SK-N-SH treated with all-trans-retinoic acid at 6 μM for 48 hours (cell line): ENCODE results near the gene SMARCAL1.
A peak's percentile ranks its signal among the peaks of the same experiment; 100 is the strongest.

Experiments
- ATAC-seq: fragments of 200-7000 bp; cut with Tn5 transposase; 3 replicates; pipeline ENCODE4 v1.9.1; 2020; ENCODE audit warnings: mild to moderate bottlenecking, moderate library complexity
- ARNTL ChIP-seq: fragments of 450-650 bp; formaldehyde crosslinking; IDR thresholded peaks from 2 replicates; pipeline ENCODE4 v1.5.0; 2020; ENCODE audit warnings: low read depth, mild to moderate bottlenecking, moderate library complexity, borderline replicate concordance
- BACH2 ChIP-seq: fragments of 250-450 bp; sonication (Bioruptor Pico); IDR thresholded peaks from 2 replicates; pipeline ENCODE4 v1.9.0; 2021; ENCODE audit warnings: mild to moderate bottlenecking, borderline replicate concordance
- CREB5 ChIP-seq: fragments of 250-450 bp; sonication (Bioruptor Pico); IDR thresholded peaks from 2 replicates; pipeline ENCODE4 v1.5.1; 2020; ENCODE audit warnings: low read depth, mild to moderate bottlenecking, moderate library complexity
- CSDC2 ChIP-seq: fragments of 250-450 bp; sonication (Bioruptor Pico); IDR thresholded peaks from 2 replicates; pipeline ENCODE4 v1.5.0; 2020; ENCODE audit warnings: mild to moderate bottlenecking, moderate library complexity
- GLIS3 ChIP-seq: fragments of 250-450 bp; sonication (Bioruptor Pico); IDR thresholded peaks from 2 replicates; pipeline ENCODE4 v1.5.0; 2020; ENCODE audit warnings: mild to moderate bottlenecking, moderate library complexity
- ISL1 ChIP-seq: fragments of 250-450 bp; sonication (Bioruptor Pico); IDR thresholded peaks from 2 replicates; pipeline ENCODE4 v2.1.2; 2022; ENCODE audit warnings: mild to moderate bottlenecking, moderate library complexity
- PATZ1 ChIP-seq: fragments of 250-450 bp; sonication (Bioruptor Pico); IDR thresholded peaks from 2 replicates; pipeline ENCODE4 v1.8.0; 2020; ENCODE audit warnings: mild to moderate bottlenecking, moderate library complexity, borderline replicate concordance
- POU6F1 ChIP-seq: fragments of 250-450 bp; sonication (Bioruptor Pico); IDR thresholded peaks from 2 replicates; pipeline ENCODE4 v1.8.0; 2021; ENCODE audit warnings: low read depth, mild to moderate bottlenecking, moderate library complexity, borderline replicate concordance
- PPARA ChIP-seq: fragments of 250-450 bp; sonication (Bioruptor Pico); IDR thresholded peaks from 2 replicates; pipeline ENCODE4 v1.5.0; 2020; ENCODE audit warnings: mild to moderate bottlenecking, borderline replicate concordance
- SNAI2 ChIP-seq: fragments of 250-450 bp; sonication (Bioruptor Pico); IDR thresholded peaks from 2 replicates; pipeline ENCODE4 v1.5.0; 2020; ENCODE audit warnings: mild to moderate bottlenecking, moderate library complexity
- TOX ChIP-seq: fragments of 250-450 bp; sonication (Bioruptor Pico); IDR thresholded peaks from 2 replicates; pipeline ENCODE4 v1.8.0; 2021; ENCODE audit warnings: mild to moderate bottlenecking, moderate library complexity, borderline replicate concordance
- ZNF565 ChIP-seq: fragments of 450-650 bp; formaldehyde crosslinking; conservative IDR thresholded peaks from 2 replicates; pipeline ENCODE4 v1.5.0; 2020; ENCODE audit warnings: low read depth, mild to moderate bottlenecking, moderate library complexity
- ZNF70 ChIP-seq: fragments of 450-650 bp; formaldehyde crosslinking; IDR thresholded peaks from 2 replicates; pipeline ENCODE4 v1.5.0; 2020; ENCODE audit warnings: mild to moderate bottlenecking, moderate library complexity
- ZNF8 ChIP-seq: fragments of 450-650 bp; formaldehyde crosslinking; IDR thresholded peaks from 2 replicates; pipeline ENCODE4 v1.5.0; 2020; ENCODE audit warnings: mild to moderate bottlenecking, moderate library complexity
- TF ChIP-seq, protein P1 (sequence below): fragments of 250-450 bp; sonication (Bioruptor Pico); IDR thresholded peaks from 2 replicates; pipeline ENCODE4 v1.5.1; 2021; ENCODE audit warnings: mild to moderate bottlenecking, moderate library complexity
- TF ChIP-seq, protein P2 (sequence below): fragments of 250-450 bp; sonication (Bioruptor Pico); IDR thresholded peaks from 2 replicates; pipeline ENCODE4 v1.5.0; 2020; ENCODE audit warnings: mild to moderate bottlenecking, moderate library complexity

The SMARCAL1 gene

DNA sequence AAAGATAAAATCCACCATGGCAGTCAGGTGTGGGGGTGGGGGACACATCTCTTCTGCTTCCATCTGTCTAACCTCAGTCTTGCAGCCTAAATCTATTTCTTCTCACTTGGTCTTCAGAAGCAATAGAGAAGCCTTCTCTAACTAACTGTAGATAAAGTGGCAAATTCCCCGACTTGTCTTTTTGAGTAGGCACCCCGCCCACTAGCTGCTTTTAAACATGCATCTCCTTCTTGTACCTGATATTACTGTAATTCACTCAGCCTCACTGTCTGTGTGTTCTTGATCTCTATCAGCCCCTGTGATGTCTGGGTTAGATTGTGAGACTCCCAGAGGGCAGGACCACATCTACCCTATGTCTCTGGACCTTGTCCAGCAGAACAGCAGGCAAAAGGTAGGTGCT lies 46.8 kb upstream of the SMARCAL1 start:
- ATAC-seq, result no peak
- TF ChIP-seq TOX (CRISPR knock-in tag), result no peak
- TF ChIP-seq PATZ1 (CRISPR knock-in tag), result no peak

DNA sequence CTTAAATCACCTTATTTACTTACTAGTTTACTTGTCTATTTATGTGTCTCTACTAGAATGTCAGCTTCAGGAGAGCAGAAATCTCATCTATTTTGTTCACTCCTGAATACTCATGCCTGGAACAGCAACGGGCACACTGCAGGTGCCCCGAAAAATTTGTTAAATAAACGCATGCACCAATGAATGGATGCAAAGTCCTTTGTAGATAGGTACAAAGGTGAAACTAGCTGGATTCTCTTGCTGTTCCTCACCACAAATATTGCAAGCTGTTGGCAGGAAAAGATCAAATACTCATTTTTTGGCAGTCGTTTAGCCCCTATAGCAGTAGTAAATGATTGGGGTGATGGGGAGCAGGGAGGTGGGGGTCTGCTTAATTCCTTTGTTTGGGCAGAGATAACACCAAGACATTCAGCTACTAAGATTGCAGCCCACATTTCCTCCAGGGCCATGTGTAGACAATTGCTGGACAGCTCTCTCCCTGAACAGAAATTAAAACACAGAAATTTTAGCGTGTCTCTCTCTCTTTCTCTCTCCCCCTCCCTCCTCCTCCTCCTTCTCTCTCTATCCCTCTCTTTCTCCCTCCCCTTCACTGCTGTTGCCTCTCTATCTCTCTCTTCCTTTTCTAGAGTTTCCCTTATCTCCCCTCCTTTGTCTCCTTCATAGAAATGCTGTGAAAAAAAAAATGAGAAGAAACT lies 45.4 kb upstream of the SMARCAL1 start:
- TF ChIP-seq, protein P1, sequence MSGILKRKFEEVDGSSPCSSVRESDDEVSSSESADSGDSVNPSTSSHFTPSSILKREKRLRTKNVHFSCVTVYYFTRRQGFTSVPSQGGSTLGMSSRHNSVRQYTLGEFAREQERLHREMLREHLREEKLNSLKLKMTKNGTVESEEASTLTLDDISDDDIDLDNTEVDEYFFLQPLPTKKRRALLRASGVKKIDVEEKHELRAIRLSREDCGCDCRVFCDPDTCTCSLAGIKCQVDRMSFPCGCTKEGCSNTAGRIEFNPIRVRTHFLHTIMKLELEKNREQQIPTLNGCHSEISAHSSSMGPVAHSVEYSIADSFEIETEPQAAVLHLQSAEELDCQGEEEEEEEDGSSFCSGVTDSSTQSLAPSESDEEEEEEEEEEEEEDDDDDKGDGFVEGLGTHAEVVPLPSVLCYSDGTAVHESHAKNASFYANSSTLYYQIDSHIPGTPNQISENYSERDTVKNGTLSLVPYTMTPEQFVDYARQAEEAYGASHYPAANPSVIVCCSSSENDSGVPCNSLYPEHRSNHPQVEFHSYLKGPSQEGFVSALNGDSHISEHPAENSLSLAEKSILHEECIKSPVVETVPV, result no peak
- TF ChIP-seq PPARA (no peak), TOX (CRISPR knock-in tag) (no peak), BACH2 (CRISPR knock-in tag) (no peak), ZNF70 (CRISPR knock-in tag) (no peak)
- peak; percentile 17; the same call in 1 of the 3 replicates for ATAC-seq

DNA sequence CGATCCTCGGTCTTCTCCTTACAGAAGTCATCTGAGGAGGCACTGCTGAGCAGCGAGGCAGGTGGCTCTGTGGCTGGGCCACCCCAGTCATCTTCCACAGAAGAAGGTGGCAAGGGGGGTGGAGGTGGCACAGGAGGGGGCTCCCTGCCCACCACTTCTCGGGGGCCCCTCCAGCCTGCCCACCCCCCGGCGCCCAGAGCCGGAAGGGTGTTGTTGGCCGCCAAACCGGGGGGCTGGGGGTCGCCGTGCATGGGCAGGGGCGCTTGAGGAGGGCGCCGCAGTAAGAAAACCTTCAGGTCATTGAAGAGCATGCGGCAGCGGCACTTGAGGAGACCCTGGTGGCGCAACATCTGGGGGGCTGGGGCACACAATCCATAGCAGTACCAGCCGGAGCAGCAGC lies 42.5 kb upstream of the SMARCAL1 start:
- TF ChIP-seq ZNF8 (CRISPR knock-in tag) (no peak), SNAI2 (no peak), ZNF565 (CRISPR knock-in tag) (no peak), BACH2 (CRISPR knock-in tag) (no peak), PPARA (no peak), ARNTL (CRISPR knock-in tag) (no peak), ISL1 (CRISPR knock-in tag) (no peak), TOX (CRISPR knock-in tag) (no peak), POU6F1 (CRISPR knock-in tag) (no peak), CSDC2 (CRISPR knock-in tag) (no peak), CREB5 (CRISPR knock-in tag) (no peak), ZNF70 (CRISPR knock-in tag) (no peak), GLIS3 (CRISPR knock-in tag) (no peak)
- TF ChIP-seq, protein P1, result no peak
- TF ChIP-seq, protein P2, sequence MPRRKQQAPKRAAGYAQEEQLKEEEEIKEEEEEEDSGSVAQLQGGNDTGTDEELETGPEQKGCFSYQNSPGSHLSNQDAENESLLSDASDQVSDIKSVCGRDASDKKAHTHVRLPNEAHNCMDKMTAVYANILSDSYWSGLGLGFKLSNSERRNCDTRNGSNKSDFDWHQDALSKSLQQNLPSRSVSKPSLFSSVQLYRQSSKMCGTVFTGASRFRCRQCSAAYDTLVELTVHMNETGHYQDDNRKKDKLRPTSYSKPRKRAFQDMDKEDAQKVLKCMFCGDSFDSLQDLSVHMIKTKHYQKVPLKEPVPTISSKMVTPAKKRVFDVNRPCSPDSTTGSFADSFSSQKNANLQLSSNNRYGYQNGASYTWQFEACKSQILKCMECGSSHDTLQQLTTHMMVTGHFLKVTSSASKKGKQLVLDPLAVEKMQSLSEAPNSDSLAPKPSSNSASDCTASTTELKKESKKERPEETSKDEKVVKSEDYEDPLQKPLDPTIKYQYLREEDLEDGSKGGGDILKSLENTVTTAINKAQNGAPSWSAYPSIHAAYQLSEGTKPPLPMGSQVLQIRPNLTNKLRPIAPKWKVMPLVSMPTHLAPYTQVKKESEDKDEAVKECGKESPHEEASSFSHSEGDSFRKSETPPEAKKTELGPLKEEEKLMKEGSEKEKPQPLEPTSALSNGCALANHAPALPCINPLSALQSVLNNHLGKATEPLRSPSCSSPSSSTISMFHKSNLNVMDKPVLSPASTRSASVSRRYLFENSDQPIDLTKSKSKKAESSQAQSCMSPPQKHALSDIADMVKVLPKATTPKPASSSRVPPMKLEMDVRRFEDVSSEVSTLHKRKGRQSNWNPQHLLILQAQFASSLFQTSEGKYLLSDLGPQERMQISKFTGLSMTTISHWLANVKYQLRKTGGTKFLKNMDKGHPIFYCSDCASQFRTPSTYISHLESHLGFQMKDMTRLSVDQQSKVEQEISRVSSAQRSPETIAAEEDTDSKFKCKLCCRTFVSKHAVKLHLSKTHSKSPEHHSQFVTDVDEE (CRISPR knock-in tag), result no peak
- TF ChIP-seq, all 23 proteins: peak for 0
- no peak for ATAC-seq
